HepG2 (cell line): ENCODE data around the gene MLLT10. TPM values are rescaled to one million over a fixed set of nuclear protein-coding genes. Genes with fewer than 3 reads are reported as not detected.

Source experiments
- FOXA3 ChIP-seq: IDR thresholded peaks from 2 replicates; pipeline ENCODE4 v1.6.1; 2016; ENCODE audit warnings: missing genetic modification reagents, missing compliant biosample characterization
- GATAD2A ChIP-seq: IDR thresholded peaks from 2 replicates; pipeline ENCODE4 v1.6.1; 2016
- HOXD1 ChIP-seq: sonication (generic); formaldehyde crosslinking; IDR thresholded peaks from 2 replicates; pipeline ENCODE4 v1.5.0; 2020; ENCODE audit warnings: missing genetic modification reagents
- IKZF4 ChIP-seq: sonication (generic); formaldehyde crosslinking; IDR thresholded peaks from 2 replicates; pipeline ENCODE4 v1.5.1; 2020; ENCODE audit warnings: borderline replicate concordance, mild to moderate bottlenecking, low read depth, missing genetic modification reagents; ENCODE audit errors: not compliant biosample characterization
- ISX ChIP-seq: sonication (generic); formaldehyde crosslinking; conservative IDR thresholded peaks from 2 replicates; pipeline ENCODE4 v1.5.0; 2020; ENCODE audit warnings: missing genetic modification reagents
- KLF6 ChIP-seq: IDR thresholded peaks from 2 replicates; pipeline ENCODE4 v1.8.0; 2016; ENCODE audit warnings: missing biosample characterization, missing genetic modification reagents
- MAF1 ChIP-seq: sonication (generic); formaldehyde crosslinking; IDR thresholded peaks from 2 replicates; pipeline ENCODE4 v1.5.0; 2020; ENCODE audit warnings: missing genetic modification reagents, borderline replicate concordance
- NCOR1 ChIP-seq: fragments of 200-600 bp; sonication (generic); IDR thresholded peaks from 2 replicates; pipeline ENCODE4 v1.7.0; 2017; ENCODE audit warnings: antibody characterized with exemption, low read length, borderline replicate concordance
- NR2C2 ChIP-seq: sonication (generic); formaldehyde crosslinking; IDR thresholded peaks from 2 replicates; pipeline ENCODE4 v1.4.0; 2020; ENCODE audit warnings: missing genetic modification reagents, mild to moderate bottlenecking, moderate library complexity, borderline replicate concordance
- RBAK ChIP-seq: sonication (generic); formaldehyde crosslinking; IDR thresholded peaks from 2 replicates; pipeline ENCODE4 v1.5.1; 2020; ENCODE audit warnings: mild to moderate bottlenecking, missing genetic modification reagents
- SMYD3 ChIP-seq: sonication (generic); formaldehyde crosslinking; IDR thresholded peaks from 2 replicates; pipeline ENCODE4 v1.8.1; 2023; ENCODE audit warnings: mild to moderate bottlenecking, missing genetic modification reagents
- ZFY ChIP-seq: sonication (generic); formaldehyde crosslinking; IDR thresholded peaks from 2 replicates; pipeline ENCODE4 v1.4.0; 2020; ENCODE audit warnings: missing genetic modification reagents
- ZIK1 ChIP-seq: sonication (generic); formaldehyde crosslinking; IDR thresholded peaks from 2 replicates; pipeline ENCODE4 v1.5.0; 2020; ENCODE audit warnings: mild to moderate bottlenecking, low read depth, missing genetic modification reagents, borderline replicate concordance
- ZNF121 ChIP-seq: sonication (generic); formaldehyde crosslinking; IDR thresholded peaks from 2 replicates; pipeline ENCODE4 v1.5.0; 2020; ENCODE audit warnings: mild to moderate bottlenecking, missing genetic modification reagents
- ZNF263 ChIP-seq: sonication (generic); formaldehyde crosslinking; IDR thresholded peaks from 2 replicates; pipeline ENCODE4 v1.4.0; 2020; ENCODE audit warnings: missing genetic modification reagents
- ZNF343 ChIP-seq: sonication (generic); formaldehyde crosslinking; IDR thresholded peaks from 2 replicates; pipeline ENCODE4 v1.4.0; 2020; ENCODE audit warnings: mild to moderate bottlenecking, missing genetic modification reagents
- ZNF567 ChIP-seq: sonication (generic); formaldehyde crosslinking; IDR thresholded peaks from 2 replicates; pipeline ENCODE4 v1.8.1; 2023; ENCODE audit warnings: mild to moderate bottlenecking, missing genetic modification reagents, borderline replicate concordance
- ZNF652 ChIP-seq: IDR thresholded peaks from 2 replicates; pipeline ENCODE4 v1.6.1; 2016; ENCODE audit warnings: low read depth, borderline replicate concordance
- ZNF776 ChIP-seq: sonication (generic); formaldehyde crosslinking; IDR thresholded peaks from 2 replicates; pipeline ENCODE4 v1.4.0; 2020; ENCODE audit warnings: mild to moderate bottlenecking, missing genetic modification reagents
- ZNF841 ChIP-seq: sonication (generic); formaldehyde crosslinking; IDR thresholded peaks from 2 replicates; pipeline ENCODE4 v1.8.1; 2023; ENCODE audit warnings: missing genetic modification reagents, borderline replicate concordance
- polyA plus RNA-seq, 8 experiments: library from polyadenylated mRNA; depleted of rRNA in 3 of 8; stranded (reverse) in 7 of 8; unstranded in 1 of 8; fragments of >200 nt; fragmentation: Illumina TruSeq in 4 of 8; extraction: Trizol in 4 of 8; gene quantifications; 2 replicates each; pipeline versions ENCODE4 v1.2.1 to v1.2.3, GENCODE V29; 2011 to 2016; ENCODE audit warnings: low read depth in 4 of 8, missing spikeins in 1 of 8, mixed read lengths in 1 of 8; ENCODE audit not compliant: insufficient read depth in 1 of 8
- total RNA-seq, 5 experiments: library from RNA; depleted of rRNA; stranded (reverse); fragments of >200 nt; fragmentation: Illumina TruSeq; extraction: Trizol; gene quantifications; 2 replicates each; pipeline ENCODE4 v1.2.3, GENCODE V29; 2016; ENCODE audit warnings: low read depth in 1 of 5
- TF ChIP-seq, protein P1 (sequence below): sonication (generic); formaldehyde crosslinking; IDR thresholded peaks from 2 replicates; pipeline ENCODE4 v1.4.0; 2020; ENCODE audit warnings: mild to moderate bottlenecking, missing genetic modification reagents
- TF ChIP-seq, protein P2 (sequence below): sonication (generic); formaldehyde crosslinking; IDR thresholded peaks from 2 replicates; pipeline ENCODE4 v1.4.0; 2020; ENCODE audit warnings: missing genetic modification reagents

MLLT10 gene
- total and polyA plus RNA-seq, 2 of the 13 experiments (the other 11 are each of a cell fraction or from before 2014, with no cell fraction given), result 51.3 to 84.1 TPM

DNA sequence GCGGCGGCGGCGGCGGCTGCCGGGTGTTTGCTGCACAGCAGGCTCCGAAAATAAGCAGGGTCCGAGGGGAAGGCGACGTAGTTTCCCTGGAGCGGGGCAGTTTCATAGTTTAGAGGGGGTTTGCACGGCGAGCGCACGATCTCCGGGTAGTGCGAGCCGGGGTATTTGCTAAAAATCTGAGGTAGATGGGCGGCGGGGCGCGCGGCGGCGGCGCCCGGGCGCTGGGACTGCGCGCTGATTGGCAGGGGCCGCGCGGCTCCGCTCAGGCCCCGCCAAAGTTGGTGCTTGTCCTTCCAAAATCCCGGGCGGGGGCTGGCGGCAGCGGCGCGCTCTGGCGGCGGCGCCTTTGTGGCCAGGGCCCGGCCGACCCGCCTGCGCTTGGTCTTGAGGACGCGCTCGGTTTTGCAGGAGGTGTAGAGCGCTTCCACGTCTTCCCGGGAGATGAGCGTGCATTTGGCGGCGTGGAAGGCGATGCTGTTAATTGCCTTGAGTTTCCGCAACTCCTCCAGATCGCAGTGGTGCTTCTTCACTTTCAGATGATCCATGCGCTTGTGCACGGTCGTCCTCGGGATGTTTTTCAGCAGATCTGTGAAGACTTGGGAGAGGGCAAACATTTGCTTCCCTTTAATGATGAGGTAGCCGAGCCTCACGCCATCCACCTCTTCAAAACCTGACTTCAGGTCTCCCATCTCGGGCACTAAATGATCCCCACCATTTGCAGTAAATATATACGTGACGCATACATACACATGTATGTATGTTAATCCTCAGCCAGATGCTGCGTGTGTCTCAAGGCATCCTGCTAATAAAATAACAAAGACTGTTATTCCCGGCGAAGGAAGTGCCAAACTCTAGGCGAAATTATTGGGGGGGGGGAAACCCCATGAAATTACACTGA lies 16.6 kb upstream of the MLLT10 start (continued):
- TF ChIP-seq IKZF4 (CRISPR knock-in tag) (peak; percentile 84), ZNF121 (CRISPR knock-in tag) (no peak), ZNF343 (CRISPR knock-in tag) (no peak), ZFY (CRISPR knock-in tag) (peak; percentile 64), GATAD2A (no peak), NR2C2 (CRISPR knock-in tag) (0 out of 2 replicates have a peak, but pooled peaks have one; percentile 14), RBAK (no peak), HOXD1 (CRISPR knock-in tag) (no peak), NCOR1 (no peak), ZNF776 (CRISPR knock-in tag) (0 out of 2 replicates have a peak, but pooled peaks have one; percentile 46), ZNF263 (CRISPR knock-in tag) (peak; percentile 54), ISX (no peak), SMYD3 (CRISPR knock-in tag) (peak; percentile 64; the same call in 1 of the 2 replicates), KLF6 (no peak), ZNF652 (CRISPR knock-in tag) (no peak), MAF1 (CRISPR knock-in tag) (no peak), ZNF841 (no peak), ZNF567 (CRISPR knock-in tag) (no peak), ZIK1 (CRISPR knock-in tag) (0 out of 2 replicates have a peak, but pooled peaks have one; percentile 48), FOXA3 (CRISPR knock-in tag) (no peak)
- TF ChIP-seq, protein P1, sequence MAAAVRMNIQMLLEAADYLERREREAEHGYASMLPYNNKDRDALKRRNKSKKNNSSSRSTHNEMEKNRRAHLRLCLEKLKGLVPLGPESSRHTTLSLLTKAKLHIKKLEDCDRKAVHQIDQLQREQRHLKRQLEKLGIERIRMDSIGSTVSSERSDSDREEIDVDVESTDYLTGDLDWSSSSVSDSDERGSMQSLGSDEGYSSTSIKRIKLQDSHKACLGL (CRISPR knock-in tag), result peak; percentile 59
- TF ChIP-seq, protein P2, sequence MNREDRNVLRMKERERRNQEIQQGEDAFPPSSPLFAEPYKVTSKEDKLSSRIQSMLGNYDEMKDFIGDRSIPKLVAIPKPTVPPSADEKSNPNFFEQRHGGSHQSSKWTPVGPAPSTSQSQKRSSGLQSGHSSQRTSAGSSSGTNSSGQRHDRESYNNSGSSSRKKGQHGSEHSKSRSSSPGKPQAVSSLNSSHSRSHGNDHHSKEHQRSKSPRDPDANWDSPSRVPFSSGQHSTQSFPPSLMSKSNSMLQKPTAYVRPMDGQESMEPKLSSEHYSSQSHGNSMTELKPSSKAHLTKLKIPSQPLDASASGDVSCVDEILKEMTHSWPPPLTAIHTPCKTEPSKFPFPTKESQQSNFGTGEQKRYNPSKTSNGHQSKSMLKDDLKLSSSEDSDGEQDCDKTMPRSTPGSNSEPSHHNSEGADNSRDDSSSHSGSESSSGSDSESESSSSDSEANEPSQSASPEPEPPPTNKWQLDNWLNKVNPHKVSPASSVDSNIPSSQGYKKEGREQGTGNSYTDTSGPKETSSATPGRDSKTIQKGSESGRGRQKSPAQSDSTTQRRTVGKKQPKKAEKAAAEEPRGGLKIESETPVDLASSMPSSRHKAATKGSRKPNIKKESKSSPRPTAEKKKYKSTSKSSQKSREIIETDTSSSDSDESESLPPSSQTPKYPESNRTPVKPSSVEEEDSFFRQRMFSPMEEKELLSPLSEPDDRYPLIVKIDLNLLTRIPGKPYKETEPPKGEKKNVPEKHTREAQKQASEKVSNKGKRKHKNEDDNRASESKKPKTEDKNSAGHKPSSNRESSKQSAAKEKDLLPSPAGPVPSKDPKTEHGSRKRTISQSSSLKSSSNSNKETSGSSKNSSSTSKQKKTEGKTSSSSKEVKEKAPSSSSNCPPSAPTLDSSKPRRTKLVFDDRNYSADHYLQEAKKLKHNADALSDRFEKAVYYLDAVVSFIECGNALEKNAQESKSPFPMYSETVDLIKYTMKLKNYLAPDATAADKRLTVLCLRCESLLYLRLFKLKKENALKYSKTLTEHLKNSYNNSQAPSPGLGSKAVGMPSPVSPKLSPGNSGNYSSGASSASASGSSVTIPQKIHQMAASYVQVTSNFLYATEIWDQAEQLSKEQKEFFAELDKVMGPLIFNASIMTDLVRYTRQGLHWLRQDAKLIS (CRISPR knock-in tag), result no peak
